K562 (cell line): Measurements from ENCODE around the gene TTBK1. TPM values are rescaled to one million over a fixed set of nuclear protein-coding genes. Genes with fewer than 3 reads are reported as not detected.

Experiments
- ATAC-seq: fragments of 200-7000 bp; cut with Tn5 transposase; 3 replicates; pipeline ENCODE4 v1.9.1; 2020; ENCODE audit warnings: moderate library complexity
- BruUV-seq: library from RNA; stranded (reverse); fragments of 400-500 nt; replicated peaks from 2 replicates; lab custom pipeline; 2021; lab: Mats Ljungman, UMichigan
- CTCF ChIA-PET: fragments of 300-600 bp; formaldehyde crosslinking; extraction: SDS; loops from one replicate; lab custom pipeline; 2021; ENCODE audit warnings: low intra/inter-chr PET ratio; lab: Yijun Ruan, JAX
- POLR2A ChIA-PET: fragments of 300-600, 350-650 bp; sonication (Branson Sonifier 250); formaldehyde crosslinking; extraction: SDS; loops from one replicate; lab custom pipeline; 2021; ENCODE audit warnings: antibody characterized with exemption, inconsistent platforms; lab: Yijun Ruan, JAX
- DNase-seq, 4 experiments: peaks; one replicate each; pipeline versions ENCODE4 v3.0.0 to v3.0.0-alpha.2; 2011 to 2018; ENCODE audit warnings: low spot score in 3 of 4, mixed read lengths in 3 of 4; ENCODE audit errors: extremely low read depth in 1 of 4
- FAIRE-seq: peaks from 2 replicates; lab custom pipeline; 2011; peaks lifted over from hg19 to GRCh38; lab: Jason Lieb, UNC
- H2AFZ ChIP-seq: 2 replicates; pipeline ENCODE4 v1.6.0; 2011; ENCODE audit warnings: low read depth, low read length, control low read depth, inconsistent platforms
- H3K27ac ChIP-seq: fragments of 200-600 bp; 3 replicates; pipeline ENCODE4 v1.8.0; 2011; ENCODE audit warnings: low read depth, mild to moderate bottlenecking, control low read depth, inconsistent platforms, low read length, moderate library complexity, mixed read lengths; ENCODE audit errors: extremely low read depth
- H3K27me3 ChIP-seq, 2 experiments: fragments of 300-600 bp in 1 of 2; 2 replicates in 1 of 2; 3 replicates in 1 of 2; pipeline versions ENCODE4 v1.6.0 to v1.8.0; 2011; ENCODE audit warnings: inconsistent platforms in 2 of 2, low read length in 2 of 2, mild to moderate bottlenecking in 1 of 2, mixed read lengths in 1 of 2, moderate library complexity in 1 of 2; ENCODE audit not compliant: control insufficient read depth in 2 of 2, insufficient read depth in 2 of 2
- H3K36me3 ChIP-seq: fragments of 300-600 bp; 3 replicates; pipeline ENCODE4 v1.8.0; 2011; ENCODE audit warnings: mild to moderate bottlenecking, low read length, inconsistent platforms; ENCODE audit not compliant: control insufficient read depth, insufficient read depth
- H3K4me1 ChIP-seq, 2 experiments: fragments of 200-600 bp in 1 of 2; replicated peaks in 1 of 2; 2 replicates in 1 of 2; 3 replicates in 1 of 2; pipeline versions ENCODE4 v1.5.1 to v1.8.0; 2011; ENCODE audit warnings: inconsistent platforms in 2 of 2, low read length in 2 of 2, mild to moderate bottlenecking in 1 of 2, mixed read lengths in 1 of 2, moderate library complexity in 1 of 2; ENCODE audit not compliant: control insufficient read depth in 2 of 2, insufficient read depth in 2 of 2
- H3K4me2 ChIP-seq: 2 replicates; pipeline ENCODE4 v1.6.1; 2011; ENCODE audit warnings: low read length, control low read depth, inconsistent platforms, mixed read lengths; ENCODE audit not compliant: insufficient read depth
- H3K4me3 ChIP-seq: fragments of 200-600 bp; sonication (generic), shearing (Covaris generic); 2 replicates; pipeline ENCODE4 v1.5.1; 2016; ENCODE audit warnings: control low read depth, inconsistent platforms
- H3K79me2 ChIP-seq: fragments of 200-600 bp; 3 replicates; pipeline ENCODE4 v1.8.0; 2011; ENCODE audit warnings: low read length, inconsistent platforms; ENCODE audit not compliant: control insufficient read depth, insufficient read depth
- H3K9ac ChIP-seq, 2 experiments: 2 replicates each; pipeline versions ENCODE4 v1.6.0 to v1.6.1; 2011; ENCODE audit warnings: low read depth in 2 of 2, low read length in 2 of 2, control low read depth in 1 of 2, inconsistent platforms in 1 of 2, mild to moderate bottlenecking in 1 of 2, mixed read lengths in 1 of 2; ENCODE audit not compliant: insufficient read depth in 1 of 2
- H3K9me1 ChIP-seq: one replicate; pipeline ENCODE4 v1.6.0; 2011; ENCODE audit warnings: inconsistent platforms, mild to moderate bottlenecking, low read length, moderate library complexity; ENCODE audit not compliant: control insufficient read depth, insufficient read depth
- H3K9me3 ChIP-seq: replicated peaks from 2 replicates; pipeline ENCODE4 v1.5.1; 2011; ENCODE audit warnings: low read depth, low read length, inconsistent platforms; ENCODE audit not compliant: control insufficient read depth, insufficient read depth
- H4K20me1 ChIP-seq: replicated peaks from 2 replicates; pipeline ENCODE4 v1.6.1; 2011; ENCODE audit warnings: low read length, inconsistent platforms, mixed read lengths; ENCODE audit not compliant: control insufficient read depth, insufficient read depth
- CREB1 ChIP-seq, 2 experiments: sonication (generic) in 1 of 2; formaldehyde crosslinking in 1 of 2; IDR thresholded peaks; 2 replicates each; pipeline versions ENCODE4 v1.6.1 to v1.8.0; 2012 to 2022; ENCODE audit warnings: inconsistent platforms in 1 of 2, mild to moderate bottlenecking in 1 of 2, missing genetic modification reagents in 1 of 2, moderate library complexity in 1 of 2
- CTCF ChIP-seq, 3 experiments: IDR thresholded peaks in 2 of 3; conservative IDR thresholded peaks in 1 of 3; 2 replicates each; pipeline ENCODE4 v1.5.1; 2011 to 2012; ENCODE audit warnings: low read length in 3 of 3, mild to moderate bottlenecking in 3 of 3, control low read depth in 2 of 3, improper control_type of control experiment in 1 of 3, inconsistent platforms in 1 of 3, low read depth in 1 of 3, mixed read lengths in 1 of 3, moderate library complexity in 1 of 3; ENCODE audit not compliant: insufficient read depth in 2 of 3
- ELF4 ChIP-seq: fragments of 450-650 bp; formaldehyde crosslinking; IDR thresholded peaks from 2 replicates; pipeline ENCODE4 v1.4.0; 2022; ENCODE audit warnings: missing genetic modification characterization
- ELK1 ChIP-seq: sonication (generic); formaldehyde crosslinking; IDR thresholded peaks from 2 replicates; pipeline ENCODE4 v1.8.1; 2022; ENCODE audit warnings: missing genetic modification reagents
- IRF2 ChIP-seq: sonication (generic); formaldehyde crosslinking; IDR thresholded peaks from 2 replicates; pipeline ENCODE4 v1.8.1; 2022; ENCODE audit warnings: mild to moderate bottlenecking, missing genetic modification reagents
- KDM2B ChIP-seq: fragments of 250-450 bp; sonication (Bioruptor Pico); IDR thresholded peaks from 2 replicates; pipeline ENCODE4 v1.8.0; 2021; ENCODE audit warnings: mild to moderate bottlenecking, moderate library complexity
- MAFF ChIP-seq: IDR thresholded peaks from 2 replicates; pipeline ENCODE4 v1.6.1; 2012; ENCODE audit warnings: low read length, improper control_type of control experiment
- MEF2A ChIP-seq: IDR thresholded peaks from 2 replicates; pipeline ENCODE4 v1.6.1; 2011; ENCODE audit warnings: low read depth, mild to moderate bottlenecking, low read length, moderate library complexity; ENCODE audit not compliant: control insufficient read depth
- MXI1 ChIP-seq: IDR thresholded peaks from 2 replicates; pipeline ENCODE4 v1.6.1; 2011; ENCODE audit warnings: low read depth, mild to moderate bottlenecking, improper control_type of control experiment, low read length
- POLR2G ChIP-seq: fragments of 200-400 bp; formaldehyde crosslinking; IDR thresholded peaks from 2 replicates; pipeline ENCODE4 v1.6.1; 2017; ENCODE audit warnings: low read depth, mild to moderate bottlenecking, antibody characterized with exemption, low read length, moderate library complexity
- RBM39 ChIP-seq: fragments of 200-400 bp; formaldehyde crosslinking; optimal IDR thresholded peaks from 2 replicates; pipeline ENCODE3; 2018; ENCODE audit warnings: low read depth, low read length
- RFX1 ChIP-seq: fragments of 450-650 bp; IDR thresholded peaks from 2 replicates; pipeline ENCODE4 v1.6.1; 2016; ENCODE audit warnings: mild to moderate bottlenecking, moderate library complexity
- SMAD3 ChIP-seq: fragments of 450-650 bp; formaldehyde crosslinking; conservative IDR thresholded peaks from 2 replicates; pipeline ENCODE4 v1.4.0; 2020; ENCODE audit warnings: mild to moderate bottlenecking
- TFAP4 ChIP-seq: sonication (generic); formaldehyde crosslinking; IDR thresholded peaks from 2 replicates; pipeline ENCODE4 v1.8.0; 2022; ENCODE audit warnings: missing genetic modification reagents, mild to moderate bottlenecking, moderate library complexity, borderline replicate concordance
- THAP7 ChIP-seq: fragments of 250-450 bp; sonication (Bioruptor Pico); IDR thresholded peaks from 2 replicates; pipeline ENCODE4 v1.5.0; 2021
- ZNF23 ChIP-seq: fragments of 250-450 bp; sonication (Bioruptor Pico); IDR thresholded peaks from 2 replicates; pipeline ENCODE4 v1.4.0; 2020; ENCODE audit warnings: mild to moderate bottlenecking
- ZNF507 ChIP-seq: conservative IDR thresholded peaks from 2 replicates; pipeline ENCODE4 v1.6.1; 2017; ENCODE audit warnings: missing genetic modification characterization, missing compliant biosample characterization
- WGBS: fragments of 100-300 bp; shearing (Covaris generic); methylation state at CpG from one replicate; pipeline ENCODE4 v1.1.6; 2016; ENCODE audit warnings: low coverage, mixed read lengths; ENCODE audit not compliant: insufficient coverage; ENCODE audit errors: missing lambda C conversion rate; 5-methylcytosine and 5-hydroxymethylcytosine counted together
- in situ Hi-C: fragments of 300-500 bp; cut with MboI; formaldehyde crosslinking; loops from 4 replicates; pipeline ENCODE4 v1.15.0; 2018; ENCODE audit warnings: inconsistent platforms, mixed read lengths
- intact Hi-C: fragments of 100-400 bp; cut with micrococcal nuclease; formaldehyde crosslinking; loops from 2 replicates; pipeline ENCODE4 v1.14.2; 2022
- polyA plus RNA-seq, 8 experiments: library from polyadenylated mRNA; depleted of rRNA in 4 of 8; stranded (reverse) in 5 of 8; unstranded in 3 of 8; fragments of >200 nt; fragmentation: Nextera tagmentation in 2 of 8; fragmentation: Illumina TruSeq in 1 of 8; extraction: Ambion mirVana in 2 of 8; extraction: Trizol in 1 of 8; gene quantifications; 2 replicates each; pipeline versions ENCODE4 v1.2.1 to v1.2.3, GENCODE V29; 2011 to 2014; ENCODE audit warnings: inconsistent platforms in 1 of 8, missing spikeins in 1 of 8
- total RNA-seq, 7 experiments: library from RNA; depleted of rRNA in 6 of 7; stranded (reverse); fragments of >200 nt in 6 of 7; fragmentation: Illumina TruSeq in 2 of 7; extraction: Trizol in 2 of 7; gene quantifications; 2 replicates each; pipeline versions ENCODE4 v1.2.1 to v1.2.3, GENCODE V29; 2011 to 2021; ENCODE audit warnings: low replicate concordance in 1 of 7

TTBK1 gene
- total and polyA plus RNA-seq, 9 of the 15 experiments (the other 6 are each of a cell fraction or from before 2014, with no cell fraction given): not detected

- H3K79me2 ChIP-seq: no peaks in the 10 kb centered on the region
- POLR2A ChIA-PET: interaction anchor here (0.7 to 1.3 kb wide), 4 partner anchors 9 to 217 kb away, joined by 4 read pairs; partner anchors contain the start of genes CRIP3, POLR1C and YIPF3
- no peak overlapping the region for H3K4me2 ChIP-seq
- H4K20me1 ChIP-seq: 0 out of 2 replicates have a peak, but pooled peaks cover 7% of the 10 kb centered on the region
- H2AFZ ChIP-seq: no peak overlapping the region
- in situ Hi-C loops: no loop called here
- TF ChIP-seq RFX1 (no peak), THAP7 (CRISPR knock-in tag) (no peak), SMAD3 (CRISPR knock-in tag) (no peak), ZNF23 (CRISPR knock-in tag) (no peak), KDM2B (CRISPR knock-in tag) (no peak), ZNF507 (tag) (no peak), CREB1 (IDR thresholded peaks at IDR 0.05) (no peak), CREB1 (CRISPR knock-in tag; IDR thresholded peaks at IDR 0.05) (no peak), CTCF (IDR thresholded peaks at IDR 0.05 in 2 of 3, conservative IDR thresholded peaks at IDR 0.05 in 1 of 3; ENCODE audit: insufficient read depth in 2 of 3, low read depth in 1 of 3, low read length in 3 of 3) (0 out of 6 replicates have a peak, but pooled peaks of 1 of the 3 experiments have one; percentile 11), MAFF (no peak), ELK1 (no peak), RBM39 (no peak), IRF2 (CRISPR knock-in tag) (0 out of 2 replicates have a peak, but pooled peaks have one; percentile 37), MEF2A (no peak), MXI1 (no peak), TFAP4 (CRISPR knock-in tag) (no peak), ELF4 (0 out of 2 replicates have a peak, but pooled peaks have one; percentile 64), POLR2G (no peak)
- no peaks in the 10 kb centered on the region for H3K36me3 ChIP-seq
- H3K9ac ChIP-seq: peak overlapping the region in 1 of 2 experiments; percentile 46; a peak in 2 of 4 replicates
- no TSS peak for BruUV-seq
- CTCF ChIA-PET: no interaction called here
- intact Hi-C loops: no loop called here
- DNase-seq: no peak
- peaks cover 34 to 52% of the 10 kb centered on the region in 2 experiments; a peak in 4 of 5 replicates for H3K27me3 ChIP-seq
- peaks cover 2% of the 10 kb centered on the region for H3K9me1 ChIP-seq
- 8% methylated on average over 18 of the region's 18 CpGs for WGBS
- H3K4me3 ChIP-seq: no peak overlapping the region
- H3K27ac ChIP-seq: no peak overlapping the region
- no peak for FAIRE-seq
- peaks cover 0 to 6% of the 10 kb centered on the region in 2 experiments; a peak in 3 of 5 replicates for H3K4me1 ChIP-seq
- no peaks in the 10 kb centered on the region for H3K9me3 ChIP-seq
- no peak for ATAC-seq
Measured at GRCh38 chr6:43299338-43300293, 56.3 kb downstream of the TTBK1 start.
